Endothelial cell of umbilical vein (primary cell): ENCODE data around the gene ERMAP. TPM values are rescaled to one million over a fixed set of nuclear protein-coding genes. Genes with fewer than 3 reads are reported as not detected.

Experiments used
- BruUV-seq: library from RNA; stranded (reverse); fragments of 400-500 nt; replicated peaks from 2 replicates; lab custom pipeline; 2021; lab: Mats Ljungman, UMichigan
- CTCF ChIA-PET: fragments of 300-600, 350-600 bp; sonication (Branson Sonifier 250); formaldehyde crosslinking; loops from one replicate; lab custom pipeline; 2021; ENCODE audit warnings: antibody characterized with exemption, inconsistent platforms; lab: Charles Lee
- POLR2A ChIA-PET: fragments of 300-600, 350-600 bp; sonication (Branson Sonifier 250); formaldehyde crosslinking; loops from one replicate; lab custom pipeline; 2021; ENCODE audit warnings: antibody characterized with exemption, inconsistent platforms; lab: Charles Lee
- DNase-seq: peaks from one replicate; pipeline ENCODE4 v3.0.0-alpha.2; 2011; ENCODE audit warnings: low read depth, low spot score
- FAIRE-seq: peaks from 2 replicates; lab custom pipeline; 2011; peaks lifted over from hg19 to GRCh38; lab: Jason Lieb, UNC
- H2AFZ ChIP-seq: 2 replicates; pipeline ENCODE4 v1.6.0; 2012; ENCODE audit warnings: low read depth, low read length, control low read depth, inconsistent platforms
- H3K27ac ChIP-seq: 2 replicates; pipeline ENCODE4 v1.5.1; 2011; ENCODE audit warnings: low read depth, mild to moderate bottlenecking, control low read depth, low read length, moderate library complexity; ENCODE audit not compliant: insufficient read depth
- H3K27me3 ChIP-seq, 2 experiments: 2 replicates each; pipeline versions ENCODE4 v1.6.0 to v1.6.1; 2011; ENCODE audit warnings: low read length in 2 of 2, mixed read lengths in 1 of 2; ENCODE audit not compliant: control insufficient read depth in 2 of 2, insufficient read depth in 2 of 2
- H3K36me3 ChIP-seq, 2 experiments: 2 replicates in 1 of 2; 3 replicates in 1 of 2; pipeline ENCODE4 v1.5.1; 2011; ENCODE audit warnings: low read length in 2 of 2, mild to moderate bottlenecking in 1 of 2, moderate library complexity in 1 of 2; ENCODE audit not compliant: control insufficient read depth in 2 of 2, insufficient read depth in 2 of 2; ENCODE audit errors: extremely low read depth in 1 of 2
- H3K4me1 ChIP-seq: 3 replicates; pipeline ENCODE4 v1.5.1; 2011; ENCODE audit warnings: mild to moderate bottlenecking, low read length; ENCODE audit not compliant: control insufficient read depth, insufficient read depth; ENCODE audit errors: extremely low read depth
- H3K4me2 ChIP-seq: 2 replicates; pipeline ENCODE4 v1.6.1; 2011; ENCODE audit warnings: low read length, control low read depth, mixed read lengths; ENCODE audit not compliant: insufficient read depth
- H3K4me3 ChIP-seq, 3 experiments: fragments of 200-600 bp in 1 of 3; sonication (generic), shearing (Covaris generic) in 1 of 3; replicated peaks in 1 of 3; 2 replicates each; pipeline ENCODE4 v1.5.1; 2011 to 2016; ENCODE audit warnings: control low read depth in 3 of 3, low read length in 3 of 3, mild to moderate bottlenecking in 2 of 3, inconsistent platforms in 1 of 3, low read depth in 1 of 3, moderate library complexity in 1 of 3; ENCODE audit not compliant: insufficient read depth in 1 of 3
- H3K79me2 ChIP-seq: 2 replicates; pipeline ENCODE4 v1.6.0; 2012; ENCODE audit warnings: low read length, inconsistent platforms; ENCODE audit not compliant: control insufficient read depth, insufficient read depth
- H3K9ac ChIP-seq: replicated peaks from 2 replicates; pipeline ENCODE3; 2011; ENCODE audit warnings: low read length, control low read depth; ENCODE audit not compliant: insufficient read depth; ENCODE audit errors: extremely low read depth
- H3K9me1 ChIP-seq: replicated peaks from 3 replicates; pipeline ENCODE4 v1.6.0; 2011; ENCODE audit warnings: mild to moderate bottlenecking, low read length; ENCODE audit not compliant: control insufficient read depth, insufficient read depth; ENCODE audit errors: extremely low read depth
- H3K9me3 ChIP-seq: replicated peaks from 2 replicates; pipeline ENCODE4 v1.5.1; 2012; ENCODE audit warnings: low read length, inconsistent platforms; ENCODE audit not compliant: control insufficient read depth, insufficient read depth
- H4K20me1 ChIP-seq: replicated peaks from 2 replicates; pipeline ENCODE3; 2011; ENCODE audit warnings: mild to moderate bottlenecking, low read length; ENCODE audit not compliant: control insufficient read depth, insufficient read depth; ENCODE audit errors: extremely low read depth
- CTCF ChIP-seq, 2 donors: IDR thresholded peaks; 1 replicate in 1 of 2; 2 replicates in 1 of 2; pipeline ENCODE4 v1.5.1; 2011; ENCODE audit warnings: low read length in 2 of 2, mild to moderate bottlenecking in 2 of 2, moderate library complexity in 2 of 2, control low read depth in 1 of 2, inconsistent platforms in 1 of 2, low read depth in 1 of 2; ENCODE audit not compliant: insufficient read depth in 1 of 2; ENCODE audit errors: extremely low read depth in 1 of 2
- EZH2 ChIP-seq: IDR thresholded peaks from 2 replicates; pipeline ENCODE4 v1.6.1; 2012; ENCODE audit warnings: borderline replicate concordance, low read depth, mild to moderate bottlenecking, moderate library complexity, low read length, inconsistent platforms; ENCODE audit not compliant: severe bottlenecking
- FOS ChIP-seq: IDR thresholded peaks from 2 replicates; pipeline ENCODE4 v1.6.1; 2011; ENCODE audit warnings: mild to moderate bottlenecking, low read length, moderate library complexity, borderline replicate concordance; ENCODE audit not compliant: insufficient read depth
- GATA2 ChIP-seq: IDR thresholded peaks from 2 replicates; pipeline ENCODE4 v1.7.0; 2011; ENCODE audit warnings: low read depth, mild to moderate bottlenecking, moderate library complexity, mixed read lengths, low read length; ENCODE audit not compliant: insufficient read length, insufficient read depth
- JUN ChIP-seq: IDR thresholded peaks from 2 replicates; pipeline ENCODE4 v1.6.1; 2011; ENCODE audit warnings: borderline replicate concordance, low read depth; ENCODE audit not compliant: insufficient read length, insufficient read depth
- MAX ChIP-seq: IDR thresholded peaks from 2 replicates; pipeline ENCODE4 v1.6.1; 2011; ENCODE audit not compliant: insufficient read depth, insufficient read length
- MYC ChIP-seq: IDR thresholded peaks from one replicate; pipeline ENCODE4 v1.6.1; 2011; ENCODE audit warnings: mild to moderate bottlenecking, low read depth, low read length
- POLR2A ChIP-seq: IDR thresholded peaks from 2 replicates; pipeline ENCODE4 v1.6.1; 2012; ENCODE audit warnings: low read depth, mild to moderate bottlenecking, control low read depth, low read length
- POLR2AphosphoS5 ChIP-seq: IDR thresholded peaks from 2 replicates; pipeline ENCODE4 v1.6.1; 2012; ENCODE audit warnings: low read depth, mild to moderate bottlenecking, control low read depth, low read length, moderate library complexity; ENCODE audit not compliant: insufficient read depth
- dilution Hi-C: fragments of 300-500 bp; cut with MboI; formaldehyde crosslinking; loops from one replicate; pipeline ENCODE4 v1.15.0; 2019; ENCODE audit warnings: low sequenced_read_pairs; ENCODE audit not compliant: extremely low pct_ligation_motif_present
- intact Hi-C: fragments of 100-400 bp; cut with micrococcal nuclease; formaldehyde crosslinking; loops from one replicate; pipeline ENCODE4 v1.10.0; 2022
- polyA plus RNA-seq, 4 experiments: library from polyadenylated mRNA; depleted of rRNA in 3 of 4; stranded (reverse) in 3 of 4; unstranded in 1 of 4; fragments of >200 nt; gene quantifications; 2 replicates each; pipeline versions ENCODE4 v1.2.1 to v1.2.3, GENCODE V29; 2011 to 2012; ENCODE audit warnings: missing spikeins in 1 of 4
- total RNA-seq: library from RNA; stranded (reverse); gene quantifications from 2 replicates; pipeline ENCODE4 v1.2.3, GENCODE V29; 2021

ERMAP gene
- total and polyA plus RNA-seq, 2 donors (not counting 3 experiments of a cell fraction or from before 2014, with no cell fraction given), result 7.8 to 8.6 TPM

GRCh38 chr1:42830631-42831030 is 13.7 kb downstream of the ERMAP start:
- BruUV-seq, result no TSS peak
- dilution Hi-C loops (no loop called here), intact Hi-C loops (no loop called here)
- Histone ChIP-seq H3K9me3 (no peaks in the 10 kb centered on the region), H3K9ac (no peak overlapping the region), H3K4me1 (no peaks in the 10 kb centered on the region), H3K79me2 (no peaks in the 10 kb centered on the region), H3K27ac (no peak overlapping the region), H3K4me2 (no peak overlapping the region), H2AFZ (no peak overlapping the region), H3K4me3 (no peak overlapping the region), H3K27me3 (no peaks in the 10 kb centered on the region), H3K9me1 (no peaks in the 10 kb centered on the region), H4K20me1 (no peaks in the 10 kb centered on the region), H3K36me3 (no peaks in the 10 kb centered on the region)
- ChIA-PET POLR2A (interaction anchor here (0.6 to 1.2 kb wide), 2 partner anchors 13 kb away, joined by 4 read pairs; partner anchors contain the start of genes ERMAP and SVBP), CTCF (interaction anchor here (1.0 to 1.2 kb wide), 2 partner anchors 64 to 83 kb away, joined by 3 to 5 read pairs; no protein-coding TSS in a partner anchor)
- no peak for TF ChIP-seq JUN
- no peak for TF ChIP-seq POLR2A
- no peak for TF ChIP-seq FOS
- TF ChIP-seq GATA2, result no peak
- TF ChIP-seq EZH2, result no peak
- no peak for TF ChIP-seq CTCF (IDR thresholded peaks at IDR 0.05; ENCODE audit: extremely low read depth in 1 of 2, insufficient read depth in 1 of 2, low read depth in 1 of 2, low read length in 2 of 2)
- no peak for TF ChIP-seq MAX
- no peak for TF ChIP-seq MYC
- no peak for TF ChIP-seq POLR2AphosphoS5
- DNase-seq (no peak), FAIRE-seq (no peak)
